GM10266 (cell line): ENCODE results near the gene DSTN.

Experiments used
- DNase-seq: peaks from one replicate; pipeline ENCODE4 v3.0.0; 2012; ENCODE audit errors: extremely low spot score
- TF ChIP-seq, protein P1 (sequence below): IDR thresholded peaks from 2 replicates; pipeline ENCODE4 v1.5.1; 2012; ENCODE audit warnings: mild to moderate bottlenecking, low read depth; ENCODE audit not compliant: control insufficient read depth, insufficient read depth; ENCODE audit errors: missing control alignments

The DSTN gene

DNA sequence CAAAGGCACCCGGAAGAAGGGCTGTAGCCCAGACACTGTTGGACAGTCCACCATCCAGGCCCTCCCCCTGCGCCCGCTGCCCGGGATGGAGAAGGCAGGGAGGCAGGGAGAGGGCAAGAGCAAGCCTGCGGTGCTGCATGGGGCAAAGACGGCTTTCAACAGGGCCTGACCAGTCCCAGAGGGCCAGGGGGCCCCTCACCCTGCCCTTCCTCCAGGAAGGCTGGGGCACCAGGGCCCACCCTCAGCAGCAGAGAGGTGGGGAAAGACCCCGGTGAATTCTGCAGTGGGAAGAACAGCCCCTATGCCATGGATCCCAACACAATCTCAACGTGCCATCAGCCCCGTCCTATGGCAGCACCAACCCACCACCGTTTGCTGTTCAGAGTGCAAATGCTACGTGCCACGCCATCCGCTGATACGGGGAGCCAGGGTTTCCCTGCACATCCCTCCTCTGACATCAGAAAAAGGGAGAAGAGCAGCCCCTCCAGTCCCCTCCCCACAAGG, 71.1 kb downstream of the DSTN start:
- DNase-seq = no peak
- TF ChIP-seq, protein P1, sequence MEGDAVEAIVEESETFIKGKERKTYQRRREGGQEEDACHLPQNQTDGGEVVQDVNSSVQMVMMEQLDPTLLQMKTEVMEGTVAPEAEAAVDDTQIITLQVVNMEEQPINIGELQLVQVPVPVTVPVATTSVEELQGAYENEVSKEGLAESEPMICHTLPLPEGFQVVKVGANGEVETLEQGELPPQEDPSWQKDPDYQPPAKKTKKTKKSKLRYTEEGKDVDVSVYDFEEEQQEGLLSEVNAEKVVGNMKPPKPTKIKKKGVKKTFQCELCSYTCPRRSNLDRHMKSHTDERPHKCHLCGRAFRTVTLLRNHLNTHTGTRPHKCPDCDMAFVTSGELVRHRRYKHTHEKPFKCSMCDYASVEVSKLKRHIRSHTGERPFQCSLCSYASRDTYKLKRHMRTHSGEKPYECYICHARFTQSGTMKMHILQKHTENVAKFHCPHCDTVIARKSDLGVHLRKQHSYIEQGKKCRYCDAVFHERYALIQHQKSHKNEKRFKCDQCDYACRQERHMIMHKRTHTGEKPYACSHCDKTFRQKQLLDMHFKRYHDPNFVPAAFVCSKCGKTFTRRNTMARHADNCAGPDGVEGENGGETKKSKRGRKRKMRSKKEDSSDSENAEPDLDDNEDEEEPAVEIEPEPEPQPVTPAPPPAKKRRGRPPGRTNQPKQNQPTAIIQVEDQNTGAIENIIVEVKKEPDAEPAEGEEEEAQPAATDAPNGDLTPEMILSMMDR = no peak

DNA sequence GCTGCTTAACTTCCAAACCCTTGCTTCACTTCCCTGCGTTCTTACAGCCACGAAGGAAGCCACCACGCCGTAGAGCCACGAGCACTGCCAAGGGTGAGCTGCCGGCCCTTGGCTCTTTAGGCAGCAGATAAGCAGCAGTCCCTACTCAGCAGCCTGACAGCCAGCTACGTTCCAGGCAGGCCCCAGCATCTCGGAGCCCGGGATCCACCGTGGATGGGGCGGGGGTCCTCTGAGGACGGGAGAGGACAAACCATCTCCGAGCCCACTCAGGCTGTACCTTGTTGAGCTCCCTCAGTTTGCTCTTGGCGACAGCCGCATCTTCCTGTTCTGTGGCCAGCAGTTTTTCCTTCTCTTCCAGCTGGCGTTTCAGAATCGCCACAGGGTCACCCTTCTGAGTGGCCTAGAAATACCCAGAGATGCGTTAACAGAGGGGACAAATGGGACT, 71.7 kb downstream of the DSTN start:
- DNase-seq = no peak
- TF ChIP-seq, protein P1 = no peak

DNA sequence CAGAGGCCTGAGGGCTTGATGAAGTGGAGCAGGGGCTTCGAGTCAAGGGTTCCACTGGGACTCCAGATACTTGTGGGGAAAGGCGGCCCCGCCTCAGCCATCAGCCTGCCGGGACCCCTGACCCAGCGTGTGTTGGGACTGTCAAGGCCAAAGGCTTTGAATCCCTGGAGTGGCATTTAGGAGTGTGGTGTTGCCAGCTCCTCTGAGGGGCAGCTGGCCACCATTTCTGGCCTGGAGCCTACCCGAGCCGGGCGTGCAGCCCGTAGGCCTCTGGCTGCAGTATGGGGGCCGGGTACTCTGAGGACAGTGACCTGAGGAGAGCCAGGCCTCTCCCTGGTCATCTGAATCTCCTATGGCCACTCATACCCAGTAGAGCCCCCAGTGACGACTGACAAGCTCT, 72.1 kb downstream of the DSTN start:
- no peak for DNase-seq
- TF ChIP-seq, protein P1 = no peak

DNA sequence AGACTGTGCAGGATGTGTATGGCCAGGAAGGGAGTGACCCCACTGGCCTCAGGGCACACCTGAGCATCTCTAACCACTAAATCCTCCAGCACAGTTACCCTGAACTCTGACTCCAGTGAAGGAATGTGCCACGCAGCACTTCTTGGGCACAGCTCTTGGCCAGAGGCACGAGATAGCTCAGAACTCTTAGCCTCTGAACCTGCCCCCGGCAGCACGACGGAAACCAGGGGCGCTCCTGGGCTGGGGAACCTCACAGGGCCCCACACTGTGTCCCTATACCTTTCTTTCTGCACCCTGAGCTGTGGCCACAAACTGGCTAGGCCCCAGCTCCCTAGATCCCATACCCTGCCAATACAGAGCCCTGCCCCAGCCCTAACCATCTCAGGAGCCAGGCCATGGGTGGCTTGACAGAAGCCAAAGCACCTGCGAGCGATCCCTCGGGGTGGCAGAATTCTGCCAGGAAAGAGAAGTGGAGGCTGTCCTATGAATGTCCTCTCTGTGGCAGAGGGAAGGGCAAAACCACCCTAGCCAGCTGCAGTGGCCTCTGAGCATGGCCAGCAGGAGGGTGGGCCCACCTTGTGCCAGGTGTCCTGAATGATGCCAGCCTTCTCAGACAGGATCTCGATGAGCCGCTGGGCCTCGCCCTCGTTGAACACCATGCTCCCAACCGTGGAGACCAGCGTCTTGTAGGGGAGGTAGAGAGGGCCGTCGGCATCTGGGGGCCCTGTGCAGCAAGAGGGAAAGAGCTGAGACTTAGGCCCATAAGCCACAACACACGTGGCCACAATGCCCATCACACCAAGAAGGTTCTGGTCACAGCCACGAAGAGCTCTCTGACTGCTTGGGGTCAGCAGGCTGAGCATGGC, 72.8 kb downstream of the DSTN start:
- TF ChIP-seq, protein P1 = no peak
- no peak for DNase-seq

DNA sequence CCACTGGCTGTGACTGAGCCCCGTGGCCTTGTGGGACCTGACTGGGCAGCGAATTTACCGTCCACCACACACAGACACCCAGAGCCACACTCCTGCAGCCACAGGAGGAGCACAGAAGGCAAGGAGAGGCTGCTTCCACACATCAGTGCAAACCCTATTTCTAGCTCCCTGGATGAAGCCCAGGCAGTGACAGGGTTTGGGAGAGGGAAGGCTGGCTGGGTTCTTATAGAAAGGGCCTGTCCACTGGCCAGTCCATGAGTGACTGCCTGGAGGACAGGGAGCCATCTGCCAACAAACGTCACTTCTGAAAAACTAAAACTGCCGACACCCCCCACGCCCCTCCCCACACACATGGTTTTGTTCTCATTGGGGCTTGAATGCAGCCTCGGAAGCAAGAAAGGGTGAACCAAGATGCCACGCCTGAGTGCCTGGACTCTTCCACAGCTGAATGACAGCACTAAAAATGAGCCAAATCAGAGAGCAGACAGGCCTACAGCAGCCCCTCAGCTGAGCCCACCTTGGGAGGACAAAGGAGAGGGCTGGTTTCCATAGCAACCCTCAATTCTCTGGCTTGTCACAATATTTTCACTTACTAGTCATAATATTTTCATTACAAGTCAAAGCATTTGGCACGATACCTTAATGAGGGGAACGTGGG, 73.8 kb downstream of the DSTN start:
- no peak for DNase-seq
- TF ChIP-seq, protein P1 = no peak

DNA sequence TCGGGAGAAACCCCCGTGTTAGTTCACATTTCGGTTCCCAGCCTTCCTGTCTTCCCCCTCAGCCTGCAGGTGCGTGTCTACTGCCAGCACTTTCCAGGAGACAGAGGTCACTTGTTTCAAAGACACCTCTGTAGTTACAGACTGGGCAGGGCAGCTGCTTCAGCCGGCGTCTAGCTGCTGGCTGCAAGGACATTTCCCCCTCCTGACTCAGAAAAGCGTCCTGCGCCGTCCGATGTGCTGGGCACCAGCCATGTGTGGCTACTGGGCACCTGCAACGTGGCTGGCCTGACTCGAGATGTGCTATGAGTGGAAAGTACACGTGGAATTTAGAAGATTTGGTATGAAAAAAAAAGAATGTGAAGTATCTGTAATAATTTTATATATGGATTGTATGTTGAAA, 74.6 kb downstream of the DSTN start:
- TF ChIP-seq, protein P1 = no peak
- DNase-seq = no peak

DNA sequence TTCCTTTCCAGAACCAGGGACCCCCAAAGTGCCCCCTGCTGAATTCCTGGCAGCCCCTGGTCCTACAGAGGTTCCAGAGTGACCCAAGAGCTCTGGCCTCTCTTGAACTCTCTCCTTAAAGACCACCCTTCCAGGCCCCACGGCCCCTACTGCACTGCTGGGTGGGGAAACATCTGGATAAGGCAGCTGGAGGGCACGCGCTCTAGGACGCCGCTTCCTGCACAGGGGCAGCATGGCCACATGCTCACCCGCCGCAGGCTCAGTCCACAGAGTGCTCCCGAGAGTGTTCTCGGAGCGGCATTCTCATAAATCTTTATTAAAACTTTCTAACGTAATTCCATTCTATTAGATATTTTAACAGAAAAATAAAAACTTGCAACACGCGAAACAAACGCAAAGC, 75.1 kb downstream of the DSTN start:
- no peak for DNase-seq
- TF ChIP-seq, protein P1 = no peak
